H54 (cell line): ENCODE results near the gene FAM25G.
"Not testable (repeated sequence)": the region's sequence is repeated elsewhere in the genome, so short reads cannot be mapped to it uniquely, and the experiment has no call there.

Source experiments
- DNase-seq: peaks from one replicate; pipeline ENCODE4 v3.0.0; 2011; ENCODE audit warnings: low spot score, mixed read lengths; ENCODE audit not compliant: insufficient read length
- FAIRE-seq: peaks from 3 replicates; lab custom pipeline; 2011; peaks lifted over from hg19 to GRCh38; lab: Jason Lieb, UNC

FAM25G gene

GRCh38 chr10:47491600-47491999 is at the start of gene FAM25G:
TSS of gene FAM25G (minus strand) at chr10:47491700. CDS start at chr10:47491674, 26 bp downstream.
- not testable (repeated sequence) for FAIRE-seq

GRCh38 chr10:47536430-47536829 is 44.9 kb upstream of the FAM25G start:
- not testable (repeated sequence) for DNase-seq, FAIRE-seq

More at GRCh38 chr10:47491600-47491999, at the start of gene FAM25G:
- not testable (repeated sequence) for DNase-seq

- FAIRE-seq, DNase-seq: not testable (repeated sequence)
These were observed 32.0 kb upstream of the FAM25G start, which contains the start of gene AGAP9 for GRCh38 chr10:47523475-47523874. TSS of gene AGAP9 (minus strand) at chr10:47523638. CDS start at chr10:47523526, 112 bp downstream.

GRCh38 chr10:47502313-47502712 is 10.8 kb upstream of the FAM25G start:
- not testable (repeated sequence) for DNase-seq, FAIRE-seq

- not testable (repeated sequence) for DNase-seq, FAIRE-seq
These were observed 2.7 kb upstream of the FAM25G start for GRCh38 chr10:47494226-47494625.

GRCh38 chr10:47489630-47490029 is 1.9 kb downstream of the FAM25G start:
- not testable (repeated sequence) for FAIRE-seq

DNA sequence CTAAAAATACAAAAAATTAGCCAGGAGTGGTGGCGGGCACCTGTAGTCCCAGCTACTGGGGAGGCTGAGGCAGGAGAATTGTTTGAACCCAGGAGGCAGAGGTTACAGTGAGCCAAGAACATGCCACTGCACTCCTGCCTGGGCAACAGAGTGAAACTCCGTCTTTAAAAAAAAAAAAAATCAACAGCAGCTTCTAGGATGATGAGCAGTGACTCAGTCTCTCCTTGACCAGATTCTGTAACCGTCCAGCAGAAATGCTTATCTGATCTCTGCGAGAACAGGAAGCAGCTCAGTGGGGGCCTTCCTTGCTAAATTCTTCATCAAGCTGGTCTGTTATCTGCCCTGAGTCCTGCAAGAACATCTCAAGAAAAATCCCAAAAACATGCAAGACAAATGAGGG is 5.6 kb downstream of the FAM25G start:
- not testable (repeated sequence) for DNase-seq

More at GRCh38 chr10:47489630-47490029, 1.9 kb downstream of the FAM25G start:
- DNase-seq = not testable (repeated sequence)

GRCh38 chr10:47484786-47485185 is 6.7 kb downstream of the FAM25G start:
- FAIRE-seq, DNase-seq: not testable (repeated sequence)

More for the DNA sequence above, 5.6 kb downstream of the FAM25G start:
- FAIRE-seq = not testable (repeated sequence)

DNA sequence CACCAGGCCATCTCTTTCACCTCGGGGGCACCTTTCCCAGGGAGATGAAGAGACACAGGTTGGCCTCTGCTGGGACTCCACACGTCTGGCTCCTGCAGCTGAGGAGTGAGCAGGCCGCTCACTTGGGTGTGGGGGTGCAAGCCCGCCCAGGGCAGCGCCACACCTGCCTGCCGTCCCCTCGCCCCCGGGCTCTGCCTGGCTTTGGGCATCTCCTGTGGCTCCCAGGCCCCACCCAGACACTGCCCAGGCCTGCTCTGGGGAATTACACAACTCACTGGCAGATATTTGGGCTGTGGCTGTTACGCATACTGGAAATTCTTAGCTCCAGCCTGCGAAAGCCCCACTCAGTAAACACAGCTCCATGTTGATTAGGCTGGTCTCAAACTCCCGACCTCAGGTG is 7.6 kb downstream of the FAM25G start, which contains the start of gene ANXA8:
Gene ANXA8, minus strand, starts transcription at position 193 of the 400 bp plus-strand sequence. Its CDS starts 182 bp downstream, at position 11.
- not testable (repeated sequence) for DNase-seq, FAIRE-seq

DNA sequence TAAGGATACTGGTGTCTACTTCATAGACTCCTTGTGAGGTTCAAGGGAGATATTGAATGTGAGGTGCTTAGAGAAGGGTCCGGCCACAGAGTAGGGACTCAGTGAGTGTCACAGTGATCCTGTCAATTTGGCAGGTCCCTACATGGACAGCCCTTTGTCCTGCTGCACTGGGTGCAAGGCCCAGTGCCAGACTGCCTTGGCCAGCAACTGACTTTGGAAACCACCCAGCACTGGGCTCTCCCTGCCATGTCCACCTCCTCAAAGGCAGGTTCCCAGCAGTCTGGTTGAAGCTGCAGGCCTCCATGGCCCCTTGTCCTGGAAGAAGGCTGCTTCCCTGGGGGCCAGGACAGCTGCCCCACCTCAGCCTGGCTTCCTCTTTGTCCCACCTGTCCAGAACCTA is 9.1 kb downstream of the FAM25G start:
- not testable (repeated sequence) for DNase-seq, FAIRE-seq

- not testable (repeated sequence) for DNase-seq
- peak; percentile 62 for FAIRE-seq
These were observed 9.7 kb downstream of the FAM25G start for GRCh38 chr10:47481768-47482181.

DNA sequence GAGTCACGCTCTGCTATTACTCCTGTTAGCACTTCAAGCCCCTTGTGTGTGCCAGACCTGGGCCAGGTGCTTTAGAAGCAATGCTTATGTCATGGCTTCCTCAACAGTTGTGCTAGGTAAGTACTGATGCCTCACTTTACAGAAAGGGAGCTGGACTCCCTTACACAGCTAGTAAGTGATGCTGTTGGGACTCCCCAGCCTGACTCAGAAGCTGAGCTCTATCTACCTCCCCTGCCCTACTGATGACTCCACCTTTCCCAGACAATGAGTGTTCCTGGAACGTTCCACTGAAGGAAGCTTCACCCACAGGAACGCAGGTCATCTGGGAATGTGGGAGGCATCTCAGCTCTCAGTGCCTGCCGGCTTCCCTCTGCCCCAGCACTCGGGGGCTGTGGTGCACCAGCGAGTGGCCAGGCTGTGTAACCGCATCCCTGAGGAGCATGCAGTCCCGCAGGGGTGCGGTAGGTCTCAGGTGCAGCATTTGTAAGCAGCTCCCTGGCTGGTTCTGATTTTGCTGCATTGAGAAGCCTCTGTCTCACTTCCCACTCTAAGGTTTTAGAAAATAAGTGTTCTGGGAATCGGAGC is 10.2 kb downstream of the FAM25G start:
- not testable (repeated sequence) for DNase-seq, FAIRE-seq

DNA sequence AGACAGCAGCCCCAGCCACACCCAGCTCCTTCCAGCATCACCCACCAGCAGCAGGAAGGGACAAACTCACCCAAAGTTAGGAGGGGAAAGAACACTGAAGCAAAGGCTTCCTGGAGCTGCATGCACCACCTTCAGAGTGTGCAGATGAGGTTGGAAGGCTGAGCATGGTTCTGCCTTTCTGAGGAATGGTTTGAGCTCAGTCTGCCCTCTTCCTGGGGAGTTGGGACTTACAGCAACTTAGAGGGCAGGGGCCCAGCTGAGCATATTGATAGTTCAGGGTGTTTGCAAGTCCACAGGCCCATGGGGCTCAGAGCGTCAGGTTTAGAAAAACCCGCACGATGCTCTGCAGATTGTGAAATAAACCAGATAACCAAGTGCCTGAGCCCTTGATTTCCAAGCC is 11.4 kb downstream of the FAM25G start:
- not testable (repeated sequence) for FAIRE-seq

DNA sequence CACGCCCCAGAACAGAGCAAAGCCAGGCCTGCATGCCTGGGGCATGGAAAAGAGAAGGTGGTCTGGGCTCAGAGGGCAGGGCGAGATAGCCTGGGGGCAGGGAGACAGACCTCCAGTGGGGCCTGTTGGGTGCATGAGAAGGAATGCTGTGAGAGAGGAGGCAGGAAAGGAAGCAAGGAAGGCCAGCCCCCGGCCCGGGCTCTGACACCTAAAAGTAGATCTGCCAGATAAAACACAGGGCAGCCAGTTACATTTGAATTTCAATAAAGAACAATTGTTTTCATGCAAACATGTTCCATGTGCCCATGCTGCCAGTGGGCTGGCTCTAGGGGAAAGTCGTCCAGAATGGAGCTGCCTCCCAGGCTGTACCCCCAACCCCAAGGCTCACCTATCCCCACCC is 13.4 kb downstream of the FAM25G start:
- not testable (repeated sequence) for DNase-seq, FAIRE-seq

More for the DNA sequence above, 11.4 kb downstream of the FAM25G start:
- DNase-seq = not testable (repeated sequence)

DNA sequence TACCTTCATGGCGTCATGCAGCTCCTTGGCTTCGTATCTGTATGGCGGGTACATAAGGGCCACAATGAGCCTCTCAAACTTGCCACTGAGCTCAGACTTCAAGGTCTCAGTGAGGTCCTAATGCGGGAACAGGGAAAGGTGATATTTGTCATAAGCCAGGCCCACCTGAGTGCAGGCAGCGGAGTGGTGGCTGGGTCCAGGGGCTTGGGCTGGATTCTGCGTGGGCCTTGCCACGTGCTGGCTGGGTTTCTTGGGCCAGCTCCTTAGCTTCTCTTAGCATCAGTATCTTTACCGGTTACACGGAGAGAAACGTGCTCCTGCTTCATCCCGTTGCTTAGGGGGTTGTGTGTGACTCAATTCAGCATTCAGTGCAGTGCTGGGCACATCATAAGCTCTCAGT is 14.4 kb downstream of the FAM25G start:
- FAIRE-seq, DNase-seq: not testable (repeated sequence)

GRCh38 chr10:47475101-47475500 is 16.4 kb downstream of the FAM25G start:
- FAIRE-seq, DNase-seq: not testable (repeated sequence)

GRCh38 chr10:47473516-47473915 is 18.0 kb downstream of the FAM25G start:
- not testable (repeated sequence) for DNase-seq

GRCh38 chr10:47472647-47473046 is 18.9 kb downstream of the FAM25G start:
- FAIRE-seq, DNase-seq: not testable (repeated sequence)

More at GRCh38 chr10:47473516-47473915, 18.0 kb downstream of the FAM25G start:
- FAIRE-seq = not testable (repeated sequence)

DNA sequence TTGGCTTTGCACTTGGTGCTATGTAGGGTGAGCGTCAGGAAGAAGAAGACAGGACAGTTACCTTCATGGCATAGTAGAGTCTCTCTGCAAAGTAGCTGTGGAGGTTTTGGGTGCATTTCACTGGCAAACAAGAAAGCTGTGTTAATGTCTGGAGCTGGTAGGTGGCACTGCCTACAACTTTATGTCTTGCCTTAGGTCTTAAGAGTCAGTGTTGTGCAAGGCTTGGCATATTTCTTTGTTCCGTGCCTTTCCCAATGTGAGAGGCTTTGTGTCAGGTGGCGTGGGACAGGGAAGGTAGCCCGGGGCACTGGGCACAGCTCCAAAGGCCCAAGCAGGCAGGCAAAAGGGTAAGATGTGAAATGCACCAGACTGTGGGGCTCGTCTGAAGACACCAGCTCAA is 19.4 kb downstream of the FAM25G start:
- not testable (repeated sequence) for FAIRE-seq, DNase-seq

DNA sequence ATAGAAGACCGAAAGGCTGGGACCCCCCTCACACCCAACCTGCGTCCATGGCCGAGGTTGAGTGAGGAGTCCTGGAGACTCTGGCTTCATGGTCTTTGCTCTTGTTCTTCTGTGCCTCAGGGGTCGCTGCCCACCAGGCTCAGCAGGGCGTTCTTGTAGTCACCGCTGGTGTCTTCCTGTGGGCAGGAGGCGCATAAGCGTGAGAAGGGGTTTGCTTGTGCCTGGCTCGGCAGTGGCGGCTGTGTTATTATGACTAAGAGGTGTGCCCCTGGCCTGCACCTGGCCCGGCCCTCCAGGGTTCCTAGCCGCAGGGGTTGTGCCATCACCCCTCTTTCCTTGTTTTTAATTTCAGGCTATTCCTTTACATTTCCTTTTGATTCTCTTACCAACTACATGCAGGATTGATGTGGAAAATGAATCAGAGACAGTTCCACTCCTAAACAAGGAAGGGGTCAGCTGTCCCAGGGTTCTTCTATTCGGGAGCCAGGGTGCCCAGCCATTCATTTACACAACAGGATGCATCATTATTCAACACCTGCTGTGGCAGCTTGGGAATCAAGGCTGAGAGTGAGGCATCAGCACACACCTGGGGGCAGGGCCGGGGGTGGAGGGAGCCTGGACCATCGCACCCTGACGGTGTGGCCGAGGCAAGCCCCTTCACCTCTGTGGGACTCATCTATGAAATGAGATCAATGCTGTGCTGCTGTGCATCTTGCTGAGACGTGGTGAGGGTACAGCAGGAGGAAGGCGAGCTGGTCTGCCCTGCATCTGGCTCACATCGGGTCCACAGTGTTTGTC is 22.6 kb downstream of the FAM25G start:
- not testable (repeated sequence) for FAIRE-seq

More for the DNA sequence above, 22.6 kb downstream of the FAM25G start:
- not testable (repeated sequence) for DNase-seq
